ENCODE measurements around the gene ATP1B3. TPM values are rescaled to one million over a fixed set of nuclear protein-coding genes. Genes with fewer than 3 reads are reported as not detected.

ATP1B3 gene
- total and polyA plus RNA-seq, 2 of the 13 experiments (the other 11 are each of a cell fraction or from before 2014, with no cell fraction given), result 84.3 to 93.6 TPM

DNA sequence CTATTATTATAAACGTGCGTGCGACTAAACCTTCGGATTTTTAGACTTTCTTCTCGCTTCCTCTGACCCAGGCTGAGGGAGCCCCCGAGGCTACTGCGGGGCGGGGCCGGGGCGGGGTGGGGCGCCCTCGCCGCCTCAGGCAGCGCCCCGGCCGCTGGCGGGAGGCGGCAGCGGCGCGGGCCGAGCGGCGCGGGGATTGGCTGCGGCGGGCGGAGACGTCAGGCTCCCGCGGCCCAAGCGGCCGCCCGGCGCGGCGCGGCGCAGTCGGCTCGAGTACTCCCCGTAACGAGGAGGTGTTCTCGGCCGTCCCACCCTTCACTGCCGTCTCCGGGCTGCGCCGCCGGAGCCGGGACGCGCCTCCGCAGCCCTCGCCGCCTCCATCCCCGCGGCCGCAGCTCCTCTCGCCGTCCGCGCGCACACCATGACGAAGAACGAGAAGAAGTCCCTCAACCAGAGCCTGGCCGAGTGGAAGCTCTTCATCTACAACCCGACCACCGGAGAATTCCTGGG, at the start of gene ATP1B3 (continued):
- TF ChIP-seq, protein P1, sequence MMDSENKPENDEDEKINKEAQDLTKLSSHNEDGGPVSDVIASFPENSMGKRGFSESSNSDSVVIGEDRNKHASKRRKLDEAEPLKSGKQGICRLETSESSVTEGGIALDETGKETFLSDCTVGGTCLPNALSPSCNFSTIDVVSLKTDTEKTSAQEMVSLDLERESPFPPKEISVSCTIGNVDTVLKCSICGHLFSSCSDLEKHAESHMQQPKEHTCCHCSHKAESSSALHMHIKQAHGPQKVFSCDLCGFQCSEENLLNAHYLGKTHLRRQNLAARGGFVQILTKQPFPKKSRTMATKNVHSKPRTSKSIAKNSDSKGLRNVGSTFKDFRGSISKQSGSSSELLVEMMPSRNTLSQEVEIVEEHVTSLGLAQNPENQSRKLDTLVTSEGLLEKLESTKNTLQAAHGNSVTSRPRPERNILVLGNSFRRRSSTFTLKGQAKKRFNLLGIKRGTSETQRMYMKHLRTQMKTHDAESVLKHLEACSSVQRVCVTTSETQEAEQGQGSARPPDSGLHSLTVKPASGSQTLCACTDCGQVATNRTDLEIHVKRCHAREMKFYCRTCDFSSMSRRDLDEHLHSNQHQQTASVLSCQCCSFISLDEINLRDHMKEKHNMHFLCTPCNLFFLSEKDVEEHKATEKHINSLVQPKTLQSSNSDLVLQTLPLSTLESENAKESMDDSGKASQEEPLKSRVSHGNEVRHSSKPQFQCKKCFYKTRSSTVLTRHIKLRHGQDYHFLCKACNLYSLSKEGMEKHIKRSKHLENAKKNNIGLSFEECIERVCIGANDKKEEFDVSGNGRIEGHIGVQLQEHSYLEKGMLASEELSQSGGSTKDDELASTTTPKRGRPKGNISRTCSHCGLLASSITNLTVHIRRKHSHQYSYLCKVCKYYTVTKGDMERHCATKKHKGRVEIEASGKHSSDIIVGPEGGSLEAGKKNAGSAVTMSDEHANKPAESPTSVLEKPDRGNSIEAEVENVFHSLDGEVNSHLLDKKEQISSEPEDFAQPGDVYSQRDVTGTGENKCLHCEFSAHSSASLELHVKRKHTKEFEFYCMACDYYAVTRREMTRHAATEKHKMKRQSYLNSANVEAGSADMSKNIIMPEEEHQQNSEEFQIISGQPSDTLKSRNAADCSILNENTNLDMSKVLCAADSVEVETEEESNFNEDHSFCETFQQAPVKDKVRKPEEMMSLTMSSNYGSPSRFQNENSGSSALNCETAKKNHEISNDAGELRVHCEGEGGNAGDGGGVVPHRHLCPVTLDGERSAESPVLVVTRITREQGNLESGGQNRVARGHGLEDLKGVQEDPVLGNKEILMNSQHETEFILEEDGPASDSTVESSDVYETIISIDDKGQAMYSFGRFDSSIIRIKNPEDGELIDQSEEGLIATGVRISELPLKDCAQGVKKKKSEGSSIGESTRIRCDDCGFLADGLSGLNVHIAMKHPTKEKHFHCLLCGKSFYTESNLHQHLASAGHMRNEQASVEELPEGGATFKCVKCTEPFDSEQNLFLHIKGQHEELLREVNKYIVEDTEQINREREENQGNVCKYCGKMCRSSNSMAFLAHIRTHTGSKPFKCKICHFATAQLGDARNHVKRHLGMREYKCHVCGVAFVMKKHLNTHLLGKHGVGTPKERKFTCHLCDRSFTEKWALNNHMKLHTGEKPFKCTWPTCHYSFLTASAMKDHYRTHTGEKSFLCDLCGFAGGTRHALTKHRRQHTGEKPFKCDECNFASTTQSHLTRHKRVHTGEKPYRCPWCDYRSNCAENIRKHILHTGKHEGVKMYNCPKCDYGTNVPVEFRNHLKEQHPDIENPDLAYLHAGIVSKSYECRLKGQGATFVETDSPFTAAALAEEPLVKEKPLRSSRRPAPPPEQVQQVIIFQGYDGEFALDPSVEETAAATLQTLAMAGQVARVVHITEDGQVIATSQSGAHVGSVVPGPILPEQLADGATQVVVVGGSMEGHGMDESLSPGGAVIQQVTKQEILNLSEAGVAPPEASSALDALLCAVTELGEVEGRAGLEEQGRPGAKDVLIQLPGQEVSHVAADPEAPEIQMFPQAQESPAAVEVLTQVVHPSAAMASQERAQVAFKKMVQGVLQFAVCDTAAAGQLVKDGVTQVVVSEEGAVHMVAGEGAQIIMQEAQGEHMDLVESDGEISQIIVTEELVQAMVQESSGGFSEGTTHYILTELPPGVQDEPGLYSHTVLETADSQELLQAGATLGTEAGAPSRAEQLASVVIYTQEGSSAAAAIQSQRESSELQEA (CRISPR knock-in tag; IDR thresholded peaks at IDR 0.05; ENCODE audit: not compliant biosample characterization), result no peak
- TF ChIP-seq ZNF430 (CRISPR knock-in tag; IDR thresholded peaks at IDR 0.05), result 0 out of 2 replicates have a peak, but pooled peaks have one; percentile 24
- TF ChIP-seq ZFY (CRISPR knock-in tag; IDR thresholded peaks at IDR 0.05), result peak; percentile 78; the same call in 1 of the 2 replicates
- TF ChIP-seq, protein P2, sequence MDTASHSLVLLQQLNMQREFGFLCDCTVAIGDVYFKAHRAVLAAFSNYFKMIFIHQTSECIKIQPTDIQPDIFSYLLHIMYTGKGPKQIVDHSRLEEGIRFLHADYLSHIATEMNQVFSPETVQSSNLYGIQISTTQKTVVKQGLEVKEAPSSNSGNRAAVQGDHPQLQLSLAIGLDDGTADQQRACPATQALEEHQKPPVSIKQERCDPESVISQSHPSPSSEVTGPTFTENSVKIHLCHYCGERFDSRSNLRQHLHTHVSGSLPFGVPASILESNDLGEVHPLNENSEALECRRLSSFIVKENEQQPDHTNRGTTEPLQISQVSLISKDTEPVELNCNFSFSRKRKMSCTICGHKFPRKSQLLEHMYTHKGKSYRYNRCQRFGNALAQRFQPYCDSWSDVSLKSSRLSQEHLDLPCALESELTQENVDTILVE (CRISPR knock-in tag; IDR thresholded peaks at IDR 0.05), result peak; percentile 49; the same call in 1 of the 2 replicates
- 0 out of 2 replicates have a peak, but pooled peaks have one; percentile 30 for TF ChIP-seq MXD3 (CRISPR knock-in tag; IDR thresholded peaks at IDR 0.05)
- no peak for TF ChIP-seq ZFAT (CRISPR knock-in tag; conservative IDR thresholded peaks at IDR 0.05)
- no peak for TF ChIP-seq ZUFSP (CRISPR knock-in tag; IDR thresholded peaks at IDR 0.05; ENCODE audit: borderline replicate concordance)
- TF ChIP-seq DR1 (CRISPR knock-in tag; IDR thresholded peaks at IDR 0.05), result peak; percentile 62
- no peak for TF ChIP-seq PCBP1 (IDR thresholded peaks at IDR 0.05; ENCODE audit: borderline replicate concordance, low read depth, low read length)
- peak; percentile 87 for TF ChIP-seq NKX3-1 (CRISPR knock-in tag; IDR thresholded peaks at IDR 0.05)
- peak; percentile 63; the same call in 1 of the 2 replicates for TF ChIP-seq GABPB1 (CRISPR knock-in tag; IDR thresholded peaks at IDR 0.05)
- TF ChIP-seq CAMTA2 (CRISPR knock-in tag; IDR thresholded peaks at IDR 0.05; ENCODE audit: borderline replicate concordance), result no peak
- 0 out of 2 replicates have a peak, but pooled peaks have one; percentile 50 for TF ChIP-seq ZNF761 (CRISPR knock-in tag; conservative IDR thresholded peaks at IDR 0.05)
- TF ChIP-seq ZNF124 (CRISPR knock-in tag; IDR thresholded peaks at IDR 0.05), result 0 out of 2 replicates have a peak, but pooled peaks have one; percentile 41
- peak; percentile 89 for TF ChIP-seq RBFOX2 (IDR thresholded peaks at IDR 0.05; ENCODE audit: low read depth, low read length)
- TF ChIP-seq, protein P3, sequence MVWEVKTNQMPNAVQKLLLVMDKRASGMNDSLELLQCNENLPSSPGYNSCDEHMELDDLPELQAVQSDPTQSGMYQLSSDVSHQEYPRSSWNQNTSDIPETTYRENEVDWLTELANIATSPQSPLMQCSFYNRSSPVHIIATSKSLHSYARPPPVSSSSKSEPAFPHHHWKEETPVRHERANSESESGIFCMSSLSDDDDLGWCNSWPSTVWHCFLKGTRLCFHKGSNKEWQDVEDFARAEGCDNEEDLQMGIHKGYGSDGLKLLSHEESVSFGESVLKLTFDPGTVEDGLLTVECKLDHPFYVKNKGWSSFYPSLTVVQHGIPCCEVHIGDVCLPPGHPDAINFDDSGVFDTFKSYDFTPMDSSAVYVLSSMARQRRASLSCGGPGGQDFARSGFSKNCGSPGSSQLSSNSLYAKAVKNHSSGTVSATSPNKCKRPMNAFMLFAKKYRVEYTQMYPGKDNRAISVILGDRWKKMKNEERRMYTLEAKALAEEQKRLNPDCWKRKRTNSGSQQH (CRISPR knock-in tag; IDR thresholded peaks at IDR 0.05; ENCODE audit: low read depth), result no peak
- TF ChIP-seq SIN3A (IDR thresholded peaks at IDR 0.05; ENCODE audit: borderline replicate concordance, low read depth, low read length), result peak; percentile 76; the same call in 1 of the 2 replicates

Measured in HepG2 (cell line).